GM23338 (cell line): ENCODE measurements around the gene SIRT6. TPM values are rescaled to one million over a fixed set of nuclear protein-coding genes. Genes with fewer than 3 reads are reported as not detected.

ENCODE experiments used
- ATAC-seq: fragments of 200-7000 bp; cut with Tn5 transposase; 3 replicates; pipeline ENCODE4 v1.9.1; 2020
- DNase-seq: peaks from one replicate; pipeline ENCODE4 v3.0.0-alpha.2; 2015; ENCODE audit warnings: low spot score
- H2AFZ ChIP-seq: fragments of 200-600 bp; sonication (generic); 2 replicates; pipeline ENCODE4 v1.8.0; 2016; ENCODE audit warnings: antibody characterized with exemption, mild to moderate bottlenecking, moderate library complexity
- H3F3A ChIP-seq: fragments of 200-600 bp; sonication (generic); replicated peaks from 2 replicates; pipeline ENCODE4 v1.8.0; 2017; ENCODE audit warnings: antibody characterized with exemption, mixed run types, low read depth
- H3K27ac ChIP-seq: fragments of 200-600 bp; sonication (generic); 2 replicates; pipeline ENCODE4 v1.6.1; 2016; ENCODE audit warnings: low read depth
- H3K27me3 ChIP-seq: fragments of 200-600 bp; sonication (generic); 2 replicates; pipeline ENCODE4 v1.8.0; 2016; ENCODE audit warnings: mild to moderate bottlenecking, mixed run types, moderate library complexity; ENCODE audit not compliant: insufficient read depth
- H3K36me3 ChIP-seq: fragments of 200-600 bp; sonication (generic); 2 replicates; pipeline ENCODE4 v1.8.0; 2016; ENCODE audit warnings: mild to moderate bottlenecking; ENCODE audit not compliant: insufficient read depth
- H3K4me1 ChIP-seq: fragments of 200-600 bp; sonication (generic); 2 replicates; pipeline ENCODE4 v1.8.0; 2016; ENCODE audit warnings: mild to moderate bottlenecking, moderate library complexity; ENCODE audit not compliant: insufficient read depth
- H3K4me2 ChIP-seq: fragments of 200-600 bp; sonication (generic); 2 replicates; pipeline ENCODE4 v1.7.1; 2017; ENCODE audit warnings: mixed run types
- H3K4me3 ChIP-seq: fragments of 200-600 bp; sonication (generic); 2 replicates; pipeline ENCODE4 v1.6.1; 2016; ENCODE audit warnings: mixed run types
- H3K79me2 ChIP-seq: fragments of 200-600 bp; sonication (generic); replicated peaks from 2 replicates; pipeline ENCODE4 v1.8.0; 2017; ENCODE audit warnings: mild to moderate bottlenecking; ENCODE audit not compliant: insufficient read depth
- H3K9me2 ChIP-seq: fragments of 200-600 bp; sonication (generic); 2 replicates; pipeline ENCODE4 v1.8.0; 2017; ENCODE audit not compliant: insufficient read depth
- H4K20me1 ChIP-seq: fragments of 200-600 bp; sonication (generic); replicated peaks from 2 replicates; pipeline ENCODE4 v1.8.0; 2017; ENCODE audit warnings: mild to moderate bottlenecking; ENCODE audit not compliant: insufficient read depth
- H3K27ac Mint-ChIP-seq: 2 replicates; pipeline ENCODE4 v1.8.0; 2020; ENCODE audit warnings: inconsistent platforms, mild to moderate bottlenecking, moderate library complexity, mixed read lengths
- H3K27me3 Mint-ChIP-seq: 3 replicates; pipeline ENCODE4 v1.8.0; 2022; ENCODE audit warnings: low read depth, mild to moderate bottlenecking, moderate library complexity, mixed read lengths, inconsistent platforms; ENCODE audit not compliant: insufficient read depth, poor library complexity
- H3K36me3 Mint-ChIP-seq: 3 replicates; pipeline ENCODE4 v1.8.0; 2021; ENCODE audit warnings: low read depth, mild to moderate bottlenecking, inconsistent platforms, moderate library complexity, mixed read lengths
- H3K4me1 Mint-ChIP-seq: 3 replicates; pipeline ENCODE4 v1.8.0; 2020; ENCODE audit warnings: mild to moderate bottlenecking, inconsistent platforms, mixed read lengths
- H3K4me3 Mint-ChIP-seq: 3 replicates; pipeline ENCODE4 v1.8.0; 2021; ENCODE audit warnings: moderate library complexity, mild to moderate bottlenecking, inconsistent platforms, mixed read lengths
- H3K9me3 Mint-ChIP-seq: 3 replicates; pipeline ENCODE4 v1.8.0; 2020; ENCODE audit warnings: moderate library complexity, mild to moderate bottlenecking, inconsistent platforms, mixed read lengths
- CREB1 ChIP-seq: fragments of 250-450 bp; sonication (Bioruptor Pico); IDR thresholded peaks from 2 replicates; pipeline ENCODE4 v1.5.0; 2020; ENCODE audit warnings: low read depth, mild to moderate bottlenecking, moderate library complexity
- EZH2phosphoT487 ChIP-seq: fragments of 200-600 bp; sonication (generic); IDR thresholded peaks from one replicate; pipeline ENCODE4 v1.8.1; 2018; ENCODE audit warnings: antibody characterized with exemption; ENCODE audit not compliant: unreplicated experiment
- NANOG ChIP-seq: IDR thresholded peaks from 2 replicates; pipeline ENCODE4 v1.6.1; 2016; ENCODE audit warnings: antibody characterized with exemption, borderline replicate concordance
- ZNF114 ChIP-seq: fragments of 250-450 bp; sonication (Bioruptor Pico); IDR thresholded peaks from 2 replicates; pipeline ENCODE4 v1.5.0; 2020; ENCODE audit warnings: mild to moderate bottlenecking, moderate library complexity
- ZNF331 ChIP-seq: fragments of 250-450 bp; sonication (Bioruptor Pico); IDR thresholded peaks from 2 replicates; pipeline ENCODE4 v1.5.0; 2020; ENCODE audit warnings: low read depth, mild to moderate bottlenecking, moderate library complexity
- polyA plus RNA-seq: library from polyadenylated mRNA; unstranded; fragments of >200 nt; fragmentation: Nextera tagmentation; extraction: Ambion mirVana; gene quantifications from 2 replicates; pipeline ENCODE4 v1.2.1, GENCODE V29; 2016
- total RNA-seq: library from RNA; depleted of rRNA; stranded (reverse); fragments of >200 nt; shearing (Covaris generic); gene quantifications from 2 replicates; pipeline ENCODE4 v1.2.3, GENCODE V29; 2014
- TF ChIP-seq, protein P1 (sequence below): IDR thresholded peaks from one replicate; pipeline ENCODE4 v1.6.1; 2018; ENCODE audit warnings: antibody characterized with exemption; ENCODE audit not compliant: unreplicated experiment
- TF ChIP-seq, protein P2 (sequence below): IDR thresholded peaks from 2 replicates; pipeline ENCODE4 v1.6.1; 2016; ENCODE audit warnings: antibody characterized with exemption
- TF ChIP-seq, protein P3 (sequence below): fragments of 250-450 bp; sonication (Bioruptor Pico); IDR thresholded peaks from 2 replicates; pipeline ENCODE4 v1.5.0; 2020; ENCODE audit warnings: mild to moderate bottlenecking, moderate library complexity

Gene SIRT6
- total and polyA plus RNA-seq, 2 experiments from 2014 or later = 18.9 to 26.7 TPM

DNA sequence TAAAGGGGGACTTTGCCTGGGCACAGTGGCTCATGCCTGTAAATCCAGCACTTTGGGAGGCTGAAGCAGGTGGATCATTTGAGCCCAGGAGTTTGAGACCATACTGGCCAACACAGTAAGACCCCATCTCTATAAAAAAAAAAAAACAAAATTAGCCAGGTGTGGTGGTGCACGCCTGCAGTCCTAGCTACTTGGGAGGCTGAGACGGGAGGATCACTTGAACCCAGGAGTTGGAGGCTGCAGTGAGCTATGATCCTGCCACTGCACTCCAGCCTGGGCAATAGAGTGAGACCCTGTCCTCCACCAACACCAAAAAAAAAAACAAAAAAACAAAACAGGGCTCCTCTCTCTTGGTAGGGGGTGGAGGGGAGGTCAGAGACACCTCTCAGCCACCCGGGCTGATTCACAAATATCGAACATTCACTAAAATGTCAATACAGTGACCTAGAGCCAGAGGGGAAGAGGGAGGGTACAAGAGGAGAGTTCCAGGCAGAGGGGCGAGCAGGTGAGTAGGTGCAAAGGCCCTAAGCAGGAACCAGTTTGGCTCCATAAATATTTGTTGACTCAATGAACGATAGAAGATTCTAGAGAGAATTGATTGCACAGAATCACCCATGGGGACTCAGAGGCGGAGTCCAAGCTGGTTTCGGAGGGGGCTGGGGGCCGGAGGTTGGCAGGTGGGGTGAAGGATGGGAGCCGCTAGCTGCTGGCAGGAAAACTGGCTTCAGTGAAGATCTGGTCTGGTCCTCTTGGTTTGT, 29.9 kb downstream of the SIRT6 start:
- Mint-ChIP-seq H3K4me3 (no peak overlapping the region), H3K4me1 (no peaks in the 10 kb centered on the region), H3K36me3 (no peaks in the 10 kb centered on the region), H3K27me3 (peaks cover 7% of the 10 kb centered on the region), H3K27ac (no peak overlapping the region), H3K9me3 (no peaks in the 10 kb centered on the region)
- no peak overlapping the region for H2AFZ ChIP-seq
- no peak for DNase-seq
- no peak for TF ChIP-seq NANOG
- H3K27me3 ChIP-seq = no peaks in the 10 kb centered on the region
- no peaks in the 10 kb centered on the region for H3K9me2 ChIP-seq
- no peaks in the 10 kb centered on the region for H3F3A ChIP-seq
- H3K36me3 ChIP-seq = no peaks in the 10 kb centered on the region
- no peaks in the 10 kb centered on the region for H4K20me1 ChIP-seq
- H3K4me3 ChIP-seq = no peak overlapping the region
- no peak overlapping the region for H3K4me2 ChIP-seq
- H3K79me2 ChIP-seq = no peaks in the 10 kb centered on the region
- H3K27ac ChIP-seq = no peak overlapping the region
- no peak for ATAC-seq
- H3K4me1 ChIP-seq = no peaks in the 10 kb centered on the region

DNA sequence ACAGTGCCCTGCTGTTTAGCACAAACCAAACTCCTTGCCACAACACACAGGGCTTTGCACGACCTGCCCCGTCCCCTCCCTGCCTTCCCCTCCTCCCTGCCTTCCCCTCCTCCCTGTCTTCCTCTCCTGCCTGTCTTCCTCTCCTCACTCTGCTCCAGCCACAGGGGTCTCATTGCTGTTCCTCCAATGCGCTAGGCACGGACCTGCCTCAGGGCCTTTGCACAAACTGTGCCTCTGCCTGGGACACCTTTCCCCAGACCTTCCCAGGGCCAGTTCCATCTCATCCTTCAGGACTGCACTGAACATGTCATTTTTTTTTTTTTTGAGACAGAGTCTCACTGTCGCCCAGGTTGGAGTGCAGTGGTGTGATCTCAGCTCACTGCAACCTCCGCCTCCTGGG, 30.7 kb downstream of the SIRT6 start:
- H3K9me3 Mint-ChIP-seq = no peaks in the 10 kb centered on the region
- no peak overlapping the region for H2AFZ ChIP-seq
- H3K4me3 Mint-ChIP-seq = no peak overlapping the region
- no peak overlapping the region for H3K27ac ChIP-seq
- ATAC-seq = no peak
- H3K36me3 Mint-ChIP-seq = no peaks in the 10 kb centered on the region
- H3K36me3 ChIP-seq = no peaks in the 10 kb centered on the region
- no peak overlapping the region for H3K4me3 ChIP-seq
- no peak for DNase-seq
- H3K27ac Mint-ChIP-seq = no peak overlapping the region
- H3K4me2 ChIP-seq = no peak overlapping the region
- H3K27me3 ChIP-seq = no peaks in the 10 kb centered on the region
- no peaks in the 10 kb centered on the region for H4K20me1 ChIP-seq
- H3K9me2 ChIP-seq = no peaks in the 10 kb centered on the region
- no peaks in the 10 kb centered on the region for H3F3A ChIP-seq
- H3K4me1 ChIP-seq = no peaks in the 10 kb centered on the region
- no peaks in the 10 kb centered on the region for H3K79me2 ChIP-seq
- peaks cover 10% of the 10 kb centered on the region for H3K27me3 Mint-ChIP-seq
- H3K4me1 Mint-ChIP-seq = no peaks in the 10 kb centered on the region
- TF ChIP-seq, protein P1, sequence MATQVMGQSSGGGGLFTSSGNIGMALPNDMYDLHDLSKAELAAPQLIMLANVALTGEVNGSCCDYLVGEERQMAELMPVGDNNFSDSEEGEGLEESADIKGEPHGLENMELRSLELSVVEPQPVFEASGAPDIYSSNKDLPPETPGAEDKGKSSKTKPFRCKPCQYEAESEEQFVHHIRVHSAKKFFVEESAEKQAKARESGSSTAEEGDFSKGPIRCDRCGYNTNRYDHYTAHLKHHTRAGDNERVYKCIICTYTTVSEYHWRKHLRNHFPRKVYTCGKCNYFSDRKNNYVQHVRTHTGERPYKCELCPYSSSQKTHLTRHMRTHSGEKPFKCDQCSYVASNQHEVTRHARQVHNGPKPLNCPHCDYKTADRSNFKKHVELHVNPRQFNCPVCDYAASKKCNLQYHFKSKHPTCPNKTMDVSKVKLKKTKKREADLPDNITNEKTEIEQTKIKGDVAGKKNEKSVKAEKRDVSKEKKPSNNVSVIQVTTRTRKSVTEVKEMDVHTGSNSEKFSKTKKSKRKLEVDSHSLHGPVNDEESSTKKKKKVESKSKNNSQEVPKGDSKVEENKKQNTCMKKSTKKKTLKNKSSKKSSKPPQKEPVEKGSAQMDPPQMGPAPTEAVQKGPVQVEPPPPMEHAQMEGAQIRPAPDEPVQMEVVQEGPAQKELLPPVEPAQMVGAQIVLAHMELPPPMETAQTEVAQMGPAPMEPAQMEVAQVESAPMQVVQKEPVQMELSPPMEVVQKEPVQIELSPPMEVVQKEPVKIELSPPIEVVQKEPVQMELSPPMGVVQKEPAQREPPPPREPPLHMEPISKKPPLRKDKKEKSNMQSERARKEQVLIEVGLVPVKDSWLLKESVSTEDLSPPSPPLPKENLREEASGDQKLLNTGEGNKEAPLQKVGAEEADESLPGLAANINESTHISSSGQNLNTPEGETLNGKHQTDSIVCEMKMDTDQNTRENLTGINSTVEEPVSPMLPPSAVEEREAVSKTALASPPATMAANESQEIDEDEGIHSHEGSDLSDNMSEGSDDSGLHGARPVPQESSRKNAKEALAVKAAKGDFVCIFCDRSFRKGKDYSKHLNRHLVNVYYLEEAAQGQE = no peak
- TF ChIP-seq, protein P2, sequence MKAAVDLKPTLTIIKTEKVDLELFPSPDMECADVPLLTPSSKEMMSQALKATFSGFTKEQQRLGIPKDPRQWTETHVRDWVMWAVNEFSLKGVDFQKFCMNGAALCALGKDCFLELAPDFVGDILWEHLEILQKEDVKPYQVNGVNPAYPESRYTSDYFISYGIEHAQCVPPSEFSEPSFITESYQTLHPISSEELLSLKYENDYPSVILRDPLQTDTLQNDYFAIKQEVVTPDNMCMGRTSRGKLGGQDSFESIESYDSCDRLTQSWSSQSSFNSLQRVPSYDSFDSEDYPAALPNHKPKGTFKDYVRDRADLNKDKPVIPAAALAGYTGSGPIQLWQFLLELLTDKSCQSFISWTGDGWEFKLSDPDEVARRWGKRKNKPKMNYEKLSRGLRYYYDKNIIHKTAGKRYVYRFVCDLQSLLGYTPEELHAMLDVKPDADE = no peak
- no peak for TF ChIP-seq CREB1 (CRISPR knock-in tag)
- no peak for TF ChIP-seq NANOG
- no peak for TF ChIP-seq ZNF331 (CRISPR knock-in tag)
- TF ChIP-seq, protein P3, sequence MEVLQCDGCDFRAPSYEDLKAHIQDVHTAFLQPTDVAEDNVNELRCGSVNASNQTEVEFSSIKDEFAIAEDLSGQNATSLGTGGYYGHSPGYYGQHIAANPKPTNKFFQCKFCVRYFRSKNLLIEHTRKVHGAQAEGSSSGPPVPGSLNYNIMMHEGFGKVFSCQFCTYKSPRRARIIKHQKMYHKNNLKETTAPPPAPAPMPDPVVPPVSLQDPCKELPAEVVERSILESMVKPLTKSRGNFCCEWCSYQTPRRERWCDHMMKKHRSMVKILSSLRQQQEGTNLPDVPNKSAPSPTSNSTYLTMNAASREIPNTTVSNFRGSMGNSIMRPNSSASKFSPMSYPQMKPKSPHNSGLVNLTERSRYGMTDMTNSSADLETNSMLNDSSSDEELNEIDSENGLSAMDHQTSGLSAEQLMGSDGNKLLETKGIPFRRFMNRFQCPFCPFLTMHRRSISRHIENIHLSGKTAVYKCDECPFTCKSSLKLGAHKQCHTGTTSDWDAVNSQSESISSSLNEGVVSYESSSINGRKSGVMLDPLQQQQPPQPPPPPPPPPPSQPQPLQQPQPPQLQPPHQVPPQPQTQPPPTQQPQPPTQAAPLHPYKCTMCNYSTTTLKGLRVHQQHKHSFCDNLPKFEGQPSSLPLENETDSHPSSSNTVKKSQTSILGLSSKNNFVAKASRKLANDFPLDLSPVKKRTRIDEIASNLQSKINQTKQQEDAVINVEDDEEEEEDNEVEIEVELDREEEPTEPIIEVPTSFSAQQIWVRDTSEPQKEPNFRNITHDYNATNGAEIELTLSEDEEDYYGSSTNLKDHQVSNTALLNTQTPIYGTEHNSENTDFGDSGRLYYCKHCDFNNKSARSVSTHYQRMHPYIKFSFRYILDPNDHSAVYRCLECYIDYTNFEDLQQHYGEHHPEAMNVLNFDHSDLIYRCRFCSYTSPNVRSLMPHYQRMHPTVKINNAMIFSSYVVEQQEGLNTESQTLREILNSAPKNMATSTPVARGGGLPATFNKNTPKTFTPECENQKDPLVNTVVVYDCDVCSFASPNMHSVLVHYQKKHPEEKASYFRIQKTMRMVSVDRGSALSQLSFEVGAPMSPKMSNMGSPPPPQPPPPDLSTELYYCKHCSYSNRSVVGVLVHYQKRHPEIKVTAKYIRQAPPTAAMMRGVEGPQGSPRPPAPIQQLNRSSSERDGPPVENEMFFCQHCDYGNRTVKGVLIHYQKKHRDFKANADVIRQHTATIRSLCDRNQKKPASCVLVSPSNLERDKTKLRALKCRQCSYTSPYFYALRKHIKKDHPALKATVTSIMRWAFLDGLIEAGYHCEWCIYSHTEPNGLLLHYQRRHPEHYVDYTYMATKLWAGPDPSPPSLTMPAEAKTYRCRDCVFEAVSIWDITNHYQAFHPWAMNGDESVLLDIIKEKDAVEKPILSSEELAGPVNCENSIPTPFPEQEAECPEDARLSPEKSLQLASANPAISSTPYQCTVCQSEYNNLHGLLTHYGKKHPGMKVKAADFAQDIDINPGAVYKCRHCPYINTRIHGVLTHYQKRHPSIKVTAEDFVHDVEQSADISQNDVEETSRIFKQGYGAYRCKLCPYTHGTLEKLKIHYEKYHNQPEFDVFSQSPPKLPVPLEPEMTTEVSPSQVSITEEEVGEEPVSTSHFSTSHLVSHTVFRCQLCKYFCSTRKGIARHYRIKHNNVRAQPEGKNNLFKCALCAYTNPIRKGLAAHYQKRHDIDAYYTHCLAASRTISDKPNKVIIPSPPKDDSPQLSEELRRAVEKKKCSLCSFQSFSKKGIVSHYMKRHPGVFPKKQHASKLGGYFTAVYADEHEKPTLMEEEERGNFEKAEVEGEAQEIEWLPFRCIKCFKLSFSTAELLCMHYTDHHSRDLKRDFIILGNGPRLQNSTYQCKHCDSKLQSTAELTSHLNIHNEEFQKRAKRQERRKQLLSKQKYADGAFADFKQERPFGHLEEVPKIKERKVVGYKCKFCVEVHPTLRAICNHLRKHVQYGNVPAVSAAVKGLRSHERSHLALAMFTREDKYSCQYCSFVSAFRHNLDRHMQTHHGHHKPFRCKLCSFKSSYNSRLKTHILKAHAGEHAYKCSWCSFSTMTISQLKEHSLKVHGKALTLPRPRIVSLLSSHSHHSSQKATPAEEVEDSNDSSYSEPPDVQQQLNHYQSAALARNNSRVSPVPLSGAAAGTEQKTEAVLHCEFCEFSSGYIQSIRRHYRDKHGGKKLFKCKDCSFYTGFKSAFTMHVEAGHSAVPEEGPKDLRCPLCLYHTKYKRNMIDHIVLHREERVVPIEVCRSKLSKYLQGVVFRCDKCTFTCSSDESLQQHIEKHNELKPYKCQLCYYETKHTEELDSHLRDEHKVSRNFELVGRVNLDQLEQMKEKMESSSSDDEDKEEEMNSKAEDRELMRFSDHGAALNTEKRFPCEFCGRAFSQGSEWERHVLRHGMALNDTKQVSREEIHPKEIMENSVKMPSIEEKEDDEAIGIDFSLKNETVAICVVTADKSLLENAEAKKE (CRISPR knock-in tag) = no peak
- TF ChIP-seq ZNF114 (CRISPR knock-in tag) = no peak
- TF ChIP-seq EZH2phosphoT487 = no peak
